SK-N-SH treated with all-trans-retinoic acid at 6 μM for 48 hours (cell line): ENCODE data around the gene CCDC40.

Source experiments
- CSDC2 ChIP-seq: fragments of 250-450 bp; sonication (Bioruptor Pico); IDR thresholded peaks from 2 replicates; pipeline ENCODE4 v1.5.0; 2020; ENCODE audit warnings: mild to moderate bottlenecking, moderate library complexity
- OSR1 ChIP-seq: fragments of 250-450 bp; sonication (Bioruptor Pico); IDR thresholded peaks from 2 replicates; pipeline ENCODE4 v1.8.0; 2022; ENCODE audit warnings: moderate library complexity, mild to moderate bottlenecking, inconsistent platforms
- PATZ1 ChIP-seq: fragments of 250-450 bp; sonication (Bioruptor Pico); IDR thresholded peaks from 2 replicates; pipeline ENCODE4 v1.8.0; 2020; ENCODE audit warnings: mild to moderate bottlenecking, moderate library complexity, borderline replicate concordance
- TCF4 ChIP-seq: fragments of 250-450 bp; sonication (Bioruptor Pico); IDR thresholded peaks from 2 replicates; pipeline ENCODE4 v1.8.0; 2021; ENCODE audit warnings: mild to moderate bottlenecking, moderate library complexity, borderline replicate concordance
- ZFP3 ChIP-seq: fragments of 250-450 bp; sonication (Bioruptor Pico); IDR thresholded peaks from 2 replicates; pipeline ENCODE4 v1.5.0; 2020; ENCODE audit warnings: mild to moderate bottlenecking, moderate library complexity

GRCh38 chr17:80086081-80086480, 49.6 kb downstream of the CCDC40 start:
- TF ChIP-seq CSDC2 (CRISPR knock-in tag) (no peak), PATZ1 (no peak), TCF4 (no peak), ZFP3 (no peak), OSR1 (CRISPR knock-in tag) (no peak)
